ENCODE data around the gene ARL15. TPM values are rescaled to one million over a fixed set of nuclear protein-coding genes. Genes with fewer than 3 reads are reported as not detected.

ARL15 gene
- total and polyA plus RNA-seq, 2 of the 8 experiments (the other 6 are each of a cell fraction or from before 2014, with no cell fraction given): 9.9 to 21.2 TPM

- TF ChIP-seq CHD7 (IDR thresholded peaks at IDR 0.05; ENCODE audit: insufficient replicate concordance, low read length) (no peak), RAD21 (IDR thresholded peaks at IDR 0.05 in 1 of 2, conservative IDR thresholded peaks at IDR 0.05 in 1 of 2; ENCODE audit: low read depth in 2 of 2, low read length in 2 of 2) (peak; percentile 29 to 47), NRF1 (IDR thresholded peaks at IDR 0.05; ENCODE audit: low read depth, low read length) (no peak), CTCF (IDR thresholded peaks at IDR 0.05; ENCODE audit: control extremely low read depth in 1 of 3, insufficient read depth in 1 of 3, low read depth in 1 of 3, low read length in 3 of 3) (peak in 2 of 3 experiments; percentile 2 to 6; a peak in 1 of 4 replicates)
Measured at GRCh38 chr5:53963958-53964357, 346.4 kb downstream of the ARL15 start (continued).

Measured in H1 (cell line).